Measurements from ENCODE around the gene YIPF3. TPM values are rescaled to one million over a fixed set of nuclear protein-coding genes. Genes with fewer than 3 reads are reported as not detected.

The YIPF3 gene
- total RNA-seq, 1 donor from 2014 or later: 83.2 TPM

DNA sequence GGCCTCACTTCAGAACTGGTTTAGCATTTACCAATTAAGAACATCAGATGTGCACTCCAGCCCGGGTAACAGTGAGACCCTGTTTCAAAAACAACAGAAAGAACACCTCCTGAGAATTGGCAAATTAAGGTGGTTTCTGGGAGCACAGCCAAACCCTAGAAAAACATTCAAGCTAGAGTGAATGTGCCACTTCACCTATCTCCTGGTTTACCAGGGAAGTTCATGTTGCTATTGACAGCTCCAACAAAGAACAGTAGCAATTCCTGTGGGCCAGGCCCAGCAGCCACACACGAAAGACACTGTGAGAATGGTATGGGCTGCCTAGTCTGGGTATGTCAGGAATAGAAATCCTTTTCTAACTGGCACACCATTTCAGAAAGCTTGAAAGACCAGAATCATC, 5.1 kb upstream of the YIPF3 start:
- TF ChIP-seq, protein P1, sequence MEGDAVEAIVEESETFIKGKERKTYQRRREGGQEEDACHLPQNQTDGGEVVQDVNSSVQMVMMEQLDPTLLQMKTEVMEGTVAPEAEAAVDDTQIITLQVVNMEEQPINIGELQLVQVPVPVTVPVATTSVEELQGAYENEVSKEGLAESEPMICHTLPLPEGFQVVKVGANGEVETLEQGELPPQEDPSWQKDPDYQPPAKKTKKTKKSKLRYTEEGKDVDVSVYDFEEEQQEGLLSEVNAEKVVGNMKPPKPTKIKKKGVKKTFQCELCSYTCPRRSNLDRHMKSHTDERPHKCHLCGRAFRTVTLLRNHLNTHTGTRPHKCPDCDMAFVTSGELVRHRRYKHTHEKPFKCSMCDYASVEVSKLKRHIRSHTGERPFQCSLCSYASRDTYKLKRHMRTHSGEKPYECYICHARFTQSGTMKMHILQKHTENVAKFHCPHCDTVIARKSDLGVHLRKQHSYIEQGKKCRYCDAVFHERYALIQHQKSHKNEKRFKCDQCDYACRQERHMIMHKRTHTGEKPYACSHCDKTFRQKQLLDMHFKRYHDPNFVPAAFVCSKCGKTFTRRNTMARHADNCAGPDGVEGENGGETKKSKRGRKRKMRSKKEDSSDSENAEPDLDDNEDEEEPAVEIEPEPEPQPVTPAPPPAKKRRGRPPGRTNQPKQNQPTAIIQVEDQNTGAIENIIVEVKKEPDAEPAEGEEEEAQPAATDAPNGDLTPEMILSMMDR (IDR thresholded peaks at IDR 0.05; ENCODE audit: insufficient read depth, low read length, severe bottlenecking): no peak
- Histone ChIP-seq H3K36me3 (ENCODE audit: control insufficient read depth, insufficient read depth, low read length) (peaks cover 34% of the 10 kb centered on the region), H3K4me3 (ENCODE audit: low read depth, low read length) (no peak overlapping the region), H3K27me3 (ENCODE audit: control insufficient read depth, insufficient read depth, low read length) (no peaks in the 10 kb centered on the region)
- DNase-seq (ENCODE audit: low read depth) (no peak), FAIRE-seq (no peak)

DNA sequence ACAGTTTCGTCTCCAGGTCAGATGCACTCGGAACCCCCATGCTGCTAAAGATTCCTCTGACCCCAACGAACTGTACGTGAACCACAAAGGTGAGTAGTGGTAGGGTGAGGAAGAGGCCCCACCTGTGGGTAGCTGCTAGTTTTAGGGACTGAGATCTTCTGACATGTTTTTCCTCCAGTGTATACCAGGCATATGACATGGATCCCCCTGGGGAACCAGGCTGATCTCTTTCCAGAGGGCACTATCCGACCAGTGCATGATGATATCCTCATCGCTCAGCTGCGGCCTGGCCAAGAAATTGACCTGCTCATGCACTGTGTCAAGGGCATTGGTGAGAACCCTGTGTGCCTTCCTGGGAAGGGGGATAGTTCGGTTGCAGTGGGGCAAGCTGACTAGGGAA, 3.4 kb upstream of the YIPF3 start:
- DNase-seq (ENCODE audit: low read depth) (no peak), FAIRE-seq (no peak)
- H3K4me3 ChIP-seq (ENCODE audit: low read depth, low read length): no peak overlapping the region
- peaks cover 31% of the 10 kb centered on the region for H3K36me3 ChIP-seq (ENCODE audit: control insufficient read depth, insufficient read depth, low read length)
- H3K27me3 ChIP-seq (ENCODE audit: control insufficient read depth, insufficient read depth, low read length): no peaks in the 10 kb centered on the region
- TF ChIP-seq, protein P1 (IDR thresholded peaks at IDR 0.05; ENCODE audit: insufficient read depth, low read length, severe bottlenecking): no peak

- peak overlapping the region; percentile 88 for H3K4me3 ChIP-seq (ENCODE audit: low read depth, low read length)
- peaks cover 34% of the 10 kb centered on the region for H3K36me3 ChIP-seq (ENCODE audit: control insufficient read depth, insufficient read depth, low read length)
- H3K27me3 ChIP-seq (ENCODE audit: control insufficient read depth, insufficient read depth, low read length): no peaks in the 10 kb centered on the region
- DNase-seq (ENCODE audit: low read depth) (no peak), FAIRE-seq (no peak)
- TF ChIP-seq, protein P1 (IDR thresholded peaks at IDR 0.05; ENCODE audit: insufficient read depth, low read length, severe bottlenecking): no peak
Observed at GRCh38 chr6:43517505-43518357, 1.0 kb upstream of the YIPF3 start.

GRCh38 chr6:43516367-43516696, 394 bp downstream of the YIPF3 start:
- Histone ChIP-seq H3K27me3 (ENCODE audit: control insufficient read depth, insufficient read depth, low read length) (no peaks in the 10 kb centered on the region), H3K36me3 (ENCODE audit: control insufficient read depth, insufficient read depth, low read length) (peaks cover 42% of the 10 kb centered on the region), H3K4me3 (ENCODE audit: low read depth, low read length) (peak overlapping the region; percentile 88)
- TF ChIP-seq, protein P1 (IDR thresholded peaks at IDR 0.05; ENCODE audit: insufficient read depth, low read length, severe bottlenecking): no peak
- DNase-seq (ENCODE audit: low read depth) (no peak), FAIRE-seq (no peak)

- TF ChIP-seq, protein P1 (IDR thresholded peaks at IDR 0.05; ENCODE audit: insufficient read depth, low read length, severe bottlenecking): no peak
- Histone ChIP-seq H3K36me3 (ENCODE audit: control insufficient read depth, insufficient read depth, low read length) (peaks cover 39% of the 10 kb centered on the region), H3K27me3 (ENCODE audit: control insufficient read depth, insufficient read depth, low read length) (no peaks in the 10 kb centered on the region), H3K4me3 (ENCODE audit: low read depth, low read length) (peak overlapping the region; percentile 88)
- FAIRE-seq: no peak
- DNase-seq (ENCODE audit: low read depth): no peak
Observed at GRCh38 chr6:43515808-43516207, 918 bp downstream of the YIPF3 start.

Data from bronchial epithelial cell (primary cell).